Superior temporal gyrus (tissue), 1 donor: ENCODE measurements around the gene GLA.

Experiments
- DNase-seq: peaks from one replicate; pipeline ENCODE4 v3.0.0-alpha.2; 2016; ENCODE audit errors: extremely low spot score

Gene GLA

GRCh38 chrX:101397779-101398178 lies 9.9 kb downstream of the GLA start:
- DNase-seq: no peak

GRCh38 chrX:101395789-101396188 lies 11.9 kb downstream of the GLA start:
- DNase-seq: no peak

DNA sequence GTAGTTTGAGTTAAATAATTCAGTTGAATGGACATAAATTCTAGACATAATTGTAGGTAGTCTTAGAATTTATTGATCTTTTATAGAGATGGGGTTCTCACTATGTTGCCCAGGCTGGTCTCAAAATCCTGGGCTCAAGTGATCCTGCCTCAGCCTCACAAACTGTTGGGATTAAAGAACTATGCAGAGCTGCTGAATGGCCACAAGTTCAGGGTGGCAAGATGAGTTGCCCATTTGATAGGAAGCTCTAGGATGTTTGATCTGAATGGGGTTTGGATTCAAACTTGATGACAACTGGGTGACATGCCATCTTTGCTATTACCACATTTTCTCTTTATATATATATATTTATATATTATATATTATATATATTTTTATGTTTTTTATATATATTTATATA lies 13.4 kb downstream of the GLA start:
- DNase-seq: no peak

DNA sequence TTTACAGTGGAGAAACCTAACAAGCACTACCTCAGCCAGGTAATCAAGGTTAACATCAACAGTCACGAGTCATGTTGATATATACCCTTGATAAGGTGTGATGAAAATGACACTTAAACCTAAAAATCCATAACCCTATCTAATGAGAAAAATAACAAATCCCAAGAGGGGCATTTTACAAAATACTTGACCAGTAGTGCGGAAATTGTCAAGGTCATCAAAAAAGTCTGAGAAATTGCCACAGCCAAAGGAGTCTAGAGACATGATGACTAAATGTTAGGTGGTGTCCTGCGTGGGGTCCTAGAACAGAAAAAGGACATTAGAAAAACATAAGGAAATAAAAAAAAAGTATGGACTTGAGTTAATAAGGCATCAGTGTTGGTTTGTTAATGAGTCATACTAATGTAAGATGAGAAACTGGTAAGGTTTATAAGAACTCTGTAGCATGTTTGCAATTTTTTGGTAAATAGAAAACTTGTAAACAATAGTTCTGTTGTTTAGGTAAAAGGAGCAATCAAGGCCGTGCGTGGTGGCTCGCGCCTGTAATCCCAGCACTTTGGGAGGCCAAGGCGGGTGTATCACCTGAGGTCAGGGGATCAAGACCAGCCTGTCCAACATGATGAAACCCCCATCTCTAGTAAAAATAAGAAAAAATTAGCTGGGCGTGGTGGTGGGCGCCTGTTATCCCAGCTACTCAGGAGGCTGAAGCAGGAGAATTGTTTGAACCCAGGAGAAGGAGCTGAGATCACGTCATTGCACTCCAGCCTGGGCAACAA lies 14.0 kb downstream of the GLA start:
- DNase-seq: no peak

- DNase-seq: no peak
Observed at GRCh38 chrX:101391831-101392230, 15.9 kb downstream of the GLA start.

DNA sequence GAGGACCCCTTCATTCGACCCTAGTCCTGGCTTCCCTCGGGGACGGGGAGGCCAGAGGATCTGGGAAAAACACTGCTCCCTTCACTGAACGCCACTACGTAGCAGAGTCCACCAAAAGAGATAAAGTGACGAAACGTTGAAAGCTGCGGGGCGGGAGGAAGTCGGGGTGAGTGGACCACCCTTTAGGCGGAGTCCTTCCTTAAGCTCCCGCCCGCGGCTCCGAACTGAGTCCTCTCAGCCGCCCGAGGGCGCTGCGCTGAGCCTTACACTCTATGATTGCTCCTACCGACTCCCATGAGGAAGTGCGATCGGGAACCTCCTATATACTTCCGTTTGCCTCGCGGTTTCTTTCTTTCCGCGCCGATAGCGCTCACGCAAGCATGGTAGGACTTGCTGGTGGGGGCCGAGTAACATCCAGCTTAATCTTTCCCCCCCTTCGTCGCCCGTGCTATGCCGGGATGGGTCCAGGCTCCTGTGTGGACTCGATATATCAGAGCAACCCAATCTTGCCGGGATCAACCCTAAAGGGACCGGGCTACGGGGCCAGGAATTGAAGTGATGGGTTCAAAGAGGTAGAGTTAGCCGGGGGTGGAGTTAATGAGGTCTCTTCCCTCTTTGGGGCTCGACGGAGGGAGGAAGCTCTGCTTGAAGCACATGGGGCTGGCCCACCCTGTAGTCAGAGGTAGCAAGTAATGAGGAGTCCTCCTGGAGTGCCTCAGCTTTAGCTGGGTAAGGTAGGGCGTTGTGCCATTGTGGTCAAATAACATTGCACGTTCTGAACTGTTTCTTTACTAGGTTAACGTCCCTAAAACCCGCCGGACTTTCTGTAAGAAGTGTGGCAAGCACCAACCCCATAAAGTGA lies 16.8 kb downstream of the GLA start, which contains the start of gene RPL36A:
TSS of gene RPL36A (plus strand) at position 348 of the 862 bp plus-strand sequence. CDS start at position 381, 33 bp downstream.
- peak; percentile 88 for DNase-seq

DNA sequence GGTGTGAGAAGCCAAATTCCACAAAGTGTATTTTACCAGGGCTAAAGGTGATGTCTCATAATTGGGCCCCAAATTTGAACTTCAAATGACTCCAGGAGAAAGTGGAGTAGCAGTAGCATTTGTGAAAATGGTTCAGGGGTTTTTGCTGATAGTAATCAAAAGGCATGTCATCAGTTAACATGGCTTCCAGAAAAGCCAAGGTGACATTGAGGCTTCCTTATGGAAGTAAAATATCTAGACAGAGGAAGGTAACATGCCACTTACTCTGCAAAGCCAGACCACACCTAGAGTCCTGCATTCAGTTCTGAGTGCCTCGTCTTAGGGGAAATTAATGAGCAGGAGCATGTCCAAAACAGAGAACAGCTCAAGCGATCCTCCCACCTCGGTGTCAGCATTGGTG lies 19.1 kb downstream of the GLA start:
- DNase-seq: no peak

GRCh38 chrX:101386542-101386885 lies 21.2 kb downstream of the GLA start:
- DNase-seq: no peak

DNA sequence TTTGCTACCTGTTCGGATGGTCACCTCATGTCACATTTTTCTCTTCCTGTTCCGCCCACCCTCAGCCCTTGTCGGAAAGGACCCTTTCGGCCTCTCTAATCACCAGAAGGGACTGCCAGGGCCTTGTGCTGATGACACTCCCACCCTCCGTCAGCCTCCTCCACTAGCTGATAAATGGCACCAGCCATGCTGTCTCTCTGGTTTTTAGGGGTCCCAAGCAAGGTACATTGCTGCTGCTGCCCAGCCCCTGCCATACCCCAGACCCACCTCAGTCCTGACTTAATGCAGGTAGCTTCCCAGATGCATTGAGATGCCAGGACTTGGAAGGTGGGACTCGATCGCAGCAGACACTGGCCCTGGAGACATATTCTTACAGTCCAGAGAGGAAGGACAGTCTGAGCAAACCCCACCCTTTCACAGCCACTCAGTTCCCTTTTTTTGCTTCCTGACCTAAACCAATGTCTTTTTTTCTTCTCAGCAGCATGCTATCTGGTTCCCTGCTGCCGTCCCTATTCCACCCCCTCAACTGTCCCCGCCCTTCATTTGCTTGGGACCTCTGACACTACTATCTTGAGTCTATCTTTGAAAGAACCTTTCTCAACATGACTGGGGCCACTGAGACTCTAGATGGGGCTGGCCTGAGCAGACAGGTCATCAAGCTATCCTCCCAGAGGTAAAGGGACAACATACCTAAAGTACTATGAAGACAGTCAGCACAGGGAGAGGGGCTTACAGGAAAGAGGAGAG lies 21.8 kb downstream of the GLA start, which contains the start of gene BTK:
TSS of gene BTK (minus strand) at position 397 of the 747 bp plus-strand sequence. CDS start 10,907 bp downstream, outside the sequence.
- no peak for DNase-seq

- no peak for DNase-seq
Observed at GRCh38 chrX:101385026-101385684, 22.6 kb downstream of the GLA start.

DNA sequence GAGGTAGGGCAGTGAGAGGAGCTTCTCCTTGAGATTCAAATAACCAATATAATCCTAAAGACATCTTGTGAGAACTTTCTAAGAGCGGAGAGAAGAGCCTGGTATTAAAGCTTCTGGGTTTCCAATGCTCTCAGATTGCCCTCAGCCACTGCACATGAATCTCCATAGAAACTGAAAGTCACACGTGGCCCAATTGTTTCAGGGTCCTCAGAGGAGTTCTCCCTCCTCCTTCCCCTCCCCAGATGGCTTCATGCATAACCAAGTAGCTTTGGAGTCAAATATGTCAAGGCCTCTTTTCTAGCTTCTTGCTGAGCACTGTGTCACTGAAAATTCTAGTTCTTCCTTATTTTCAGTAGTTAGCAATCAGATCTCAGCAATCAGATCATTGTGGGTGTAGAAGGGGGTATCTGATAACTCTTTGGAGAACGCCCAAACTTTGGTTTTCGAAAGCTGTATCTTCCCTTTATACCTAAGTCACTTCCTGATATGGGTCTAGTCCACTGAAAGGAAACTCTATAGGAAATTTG lies 24.0 kb downstream of the GLA start:
- DNase-seq: no peak

GRCh38 chrX:101377547-101377946 lies 30.2 kb downstream of the GLA start:
- no peak for DNase-seq

DNA sequence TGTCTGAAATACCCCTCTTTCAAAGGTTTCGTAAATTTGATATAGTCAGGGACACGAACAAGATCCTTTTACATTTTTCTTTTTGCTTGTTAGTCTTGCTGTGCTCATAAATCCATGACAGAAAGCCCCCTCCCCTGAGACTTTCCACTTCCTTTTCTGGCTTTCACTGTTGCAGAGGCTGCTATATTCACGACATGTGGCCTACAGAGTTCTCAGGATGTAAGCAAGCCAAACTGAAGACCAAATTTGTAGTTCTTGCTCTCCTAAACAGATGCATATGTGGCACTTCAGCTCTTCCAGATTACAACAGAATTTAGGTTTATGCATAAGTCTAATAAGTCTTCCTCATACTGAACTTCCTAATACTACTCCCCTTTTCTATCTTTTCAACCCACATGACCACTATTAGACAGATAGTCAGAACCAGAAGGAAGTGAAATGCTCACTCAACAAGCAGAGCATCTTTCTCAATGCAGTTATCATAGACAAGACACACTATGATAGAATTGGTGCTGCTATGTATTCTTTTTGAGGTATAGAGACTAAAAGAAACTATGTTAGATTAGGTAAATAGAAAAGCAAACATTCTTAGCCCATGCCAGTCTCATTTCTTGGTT lies 36.7 kb downstream of the GLA start:
- DNase-seq: no peak

DNA sequence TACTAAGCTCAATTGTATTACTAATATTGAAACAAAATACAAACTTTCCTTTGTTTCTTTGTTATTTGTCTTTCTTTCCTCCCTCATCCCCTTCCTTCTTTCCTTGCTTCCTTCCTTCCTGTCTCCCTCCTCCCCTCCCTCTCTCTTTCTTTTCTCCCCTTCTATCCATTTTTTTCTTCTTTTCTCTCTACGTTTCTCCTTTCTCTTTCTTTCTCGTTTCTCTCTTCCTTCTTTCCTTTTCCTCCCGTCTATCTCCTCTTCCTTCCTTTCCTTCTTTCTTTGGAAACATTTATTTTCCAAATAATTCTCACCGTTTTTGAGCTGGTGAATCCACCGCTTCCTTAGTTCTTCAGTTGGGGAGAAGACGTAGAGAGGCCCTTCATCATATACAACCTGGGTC lies 38.0 kb downstream of the GLA start:
- DNase-seq: no peak

GRCh38 chrX:101368800-101369199 lies 38.9 kb downstream of the GLA start:
- DNase-seq: no peak

DNA sequence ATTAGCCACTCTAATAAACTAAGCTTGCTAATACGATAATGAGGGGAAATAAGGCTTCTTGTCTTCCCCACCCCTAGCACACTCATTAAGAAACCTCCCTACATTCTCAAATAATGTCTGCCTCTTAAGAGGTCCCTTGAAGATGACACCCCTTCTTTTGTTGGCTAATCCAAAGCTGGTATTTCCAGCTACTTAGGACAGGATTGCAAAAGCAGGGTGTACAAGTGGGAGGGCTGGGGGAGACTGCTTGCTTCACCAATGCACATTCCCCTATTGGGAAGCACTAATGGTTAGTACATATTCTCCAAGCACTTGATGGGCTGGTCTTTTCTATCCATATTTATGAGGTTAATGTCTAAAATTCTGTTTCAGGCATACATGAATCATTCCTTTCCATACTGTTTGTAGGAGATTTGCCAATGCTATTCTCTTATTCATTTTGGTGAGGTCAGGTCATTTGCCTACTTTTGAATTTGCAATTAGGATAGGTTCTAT lies 42.4 kb downstream of the GLA start:
- DNase-seq: no peak

DNA sequence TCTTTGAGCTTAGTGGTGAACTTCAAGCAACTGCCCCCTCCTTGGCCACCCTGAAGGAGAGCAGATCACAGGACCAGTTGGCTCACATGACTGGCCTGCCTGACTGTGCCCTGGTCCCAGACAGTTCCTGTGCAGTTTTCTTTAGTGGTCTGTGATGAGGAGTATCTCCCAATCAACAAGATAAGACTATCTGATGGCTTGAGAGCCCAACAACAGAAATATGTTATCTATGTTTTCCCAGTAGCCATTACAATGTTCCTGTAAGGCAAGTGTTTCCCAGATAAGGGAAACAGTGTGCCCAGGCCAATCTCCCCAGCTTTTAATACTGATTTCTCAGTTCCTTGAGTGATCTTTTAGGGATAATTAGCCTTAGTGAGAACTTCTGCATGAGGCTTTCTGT lies 45.0 kb downstream of the GLA start:
- DNase-seq: no peak

DNA sequence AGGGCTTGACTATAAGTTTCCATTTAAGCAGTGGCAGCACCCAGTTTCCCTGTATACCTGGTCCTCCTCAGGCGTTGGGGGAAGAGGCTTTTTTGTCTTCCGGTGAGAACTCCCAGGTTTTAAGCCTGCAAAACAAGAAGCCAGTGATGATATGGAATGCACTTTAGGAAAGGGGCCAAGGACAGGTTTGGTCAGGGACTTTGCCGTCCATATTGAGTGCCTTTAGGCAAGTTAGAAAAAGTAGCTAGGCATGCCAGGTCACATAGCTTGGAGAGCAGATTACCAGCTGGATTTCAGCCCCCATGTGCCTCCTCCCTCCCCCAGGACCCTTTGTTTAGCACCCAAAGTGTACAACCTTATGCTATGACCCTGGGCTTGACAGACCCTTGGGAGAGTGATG lies 45.6 kb downstream of the GLA start:
- no peak for DNase-seq

GRCh38 chrX:101360390-101360789 lies 47.3 kb downstream of the GLA start:
- DNase-seq: no peak

DNA sequence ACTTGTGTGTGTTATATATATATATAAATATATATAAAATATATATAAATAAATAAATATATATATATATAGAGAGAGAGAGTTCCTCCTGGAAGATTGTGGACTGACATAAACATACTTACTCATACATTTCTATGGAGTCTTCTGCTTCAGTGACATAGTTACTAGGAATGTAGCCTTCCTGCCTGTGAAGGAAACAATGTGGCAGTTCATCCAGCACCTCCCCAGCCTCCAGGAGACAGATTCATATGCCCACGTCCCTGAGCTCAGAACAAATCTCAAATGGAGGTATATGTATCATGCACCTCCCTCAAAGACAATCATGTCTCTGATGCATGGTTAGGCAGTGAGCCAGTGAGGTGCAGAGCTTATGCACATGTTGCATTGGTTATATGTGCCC lies 47.8 kb downstream of the GLA start:
- DNase-seq: no peak
